Right renal pelvis (tissue), 4 donors: ENCODE measurements around the gene EHMT1. TPM values are rescaled to one million over a fixed set of nuclear protein-coding genes. Genes with fewer than 3 reads are reported as not detected.

Experiments used
- DNase-seq, 4 donors: peaks; one replicate each; pipeline ENCODE4 v3.0.0-alpha.2; 2013; ENCODE audit warnings: low read depth in 4 of 4, low spot score in 3 of 4, missing footprints in 1 of 4
- polyA plus RNA-seq, 4 donors: library from polyadenylated mRNA; unstranded; fragments of 120-200 nt; gene quantifications; one replicate each; pipeline ENCODE4 v1.2.1, GENCODE V29; 2013; ENCODE audit not compliant: insufficient read length in 4 of 4

The EHMT1 gene
- polyA plus RNA-seq, 4 donors: 62.6 to 73.2 (median 71.3) TPM

DNA sequence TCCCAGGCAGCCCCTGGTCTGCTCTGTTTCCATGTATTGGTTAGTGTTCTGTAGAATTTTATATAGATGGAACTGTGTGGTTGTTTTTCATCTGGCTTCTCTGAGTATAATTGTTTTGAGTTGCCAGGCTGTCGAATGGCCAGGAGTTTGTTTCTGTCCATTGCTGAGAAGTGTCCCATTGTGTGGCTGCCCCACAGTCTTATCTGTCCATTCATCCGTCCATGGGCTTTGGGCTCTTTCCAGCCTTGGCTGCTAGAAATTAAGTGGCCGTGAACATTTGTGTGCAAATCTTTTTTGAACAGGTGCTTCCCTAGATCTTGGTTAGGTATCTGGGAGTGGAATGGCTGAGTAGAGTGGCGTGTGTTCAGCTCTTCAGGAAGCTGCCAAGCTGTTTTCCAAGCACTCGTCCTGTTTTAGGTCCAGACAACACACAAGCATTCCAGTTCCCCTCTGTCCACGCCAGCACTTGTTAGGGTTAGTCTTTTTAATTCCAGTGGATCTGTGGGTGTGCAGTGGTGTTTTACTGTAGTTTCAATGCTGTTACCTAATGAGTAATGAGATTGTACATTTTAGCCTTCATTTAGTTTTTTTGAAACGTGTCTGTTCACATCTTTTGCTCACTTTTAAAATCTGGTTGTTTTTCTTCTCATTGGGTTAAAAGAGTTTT is 136.6 kb downstream of the EHMT1 start:
- DNase-seq: no peak

DNA sequence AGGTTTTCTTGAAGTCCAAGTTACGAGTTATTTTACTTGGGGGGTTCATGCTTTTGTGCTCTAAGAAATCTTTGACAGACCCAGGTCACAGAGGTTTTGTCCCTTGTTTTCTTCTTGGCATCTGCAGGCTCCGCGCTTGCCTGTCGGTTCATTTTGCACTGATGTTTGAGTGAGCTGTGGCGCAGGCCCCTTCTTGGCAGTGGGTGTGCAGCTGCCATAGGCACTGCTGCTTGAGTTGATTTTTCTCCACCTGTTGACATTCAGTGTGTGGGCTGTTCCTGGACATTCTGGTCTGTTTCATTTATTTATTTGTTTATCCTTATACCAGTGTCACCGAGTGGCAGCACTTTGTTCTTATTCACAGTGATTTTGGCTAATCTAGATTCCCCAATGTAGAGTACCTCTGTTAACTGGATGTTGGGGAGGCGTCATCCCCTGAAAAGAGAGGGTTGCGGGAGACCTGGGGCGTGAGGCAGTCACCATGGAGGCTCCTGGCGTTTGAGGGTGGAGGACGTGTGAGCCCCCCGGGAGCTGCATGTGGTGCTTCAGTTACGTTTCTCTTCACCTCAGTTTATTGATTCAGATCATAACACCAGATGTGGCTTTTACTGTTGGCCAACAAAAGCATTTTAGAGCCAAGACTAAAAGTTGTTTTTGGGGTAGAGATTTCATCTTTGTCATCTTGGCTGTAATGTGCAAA is 137.4 kb downstream of the EHMT1 start:
- no peak for DNase-seq

DNA sequence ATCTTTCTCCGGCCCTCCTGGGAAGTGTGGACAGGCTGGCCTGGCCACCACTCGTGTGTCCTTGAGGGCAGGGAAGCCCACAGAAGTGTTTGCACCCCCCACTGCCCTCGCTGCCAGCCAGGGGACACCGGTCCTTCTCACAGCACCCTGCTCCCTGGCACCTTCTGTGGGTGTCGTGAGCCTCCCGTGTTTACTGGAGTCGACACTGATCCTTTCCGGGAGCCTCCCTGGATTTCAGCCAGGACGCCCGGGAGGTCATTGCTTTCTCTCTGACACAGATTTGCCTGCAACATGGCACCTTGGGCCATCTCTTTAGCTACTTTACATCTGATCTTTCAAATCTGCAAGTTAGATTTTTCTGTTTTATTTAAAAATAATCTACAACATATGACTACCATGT is 138.3 kb downstream of the EHMT1 start:
- DNase-seq: no peak

DNA sequence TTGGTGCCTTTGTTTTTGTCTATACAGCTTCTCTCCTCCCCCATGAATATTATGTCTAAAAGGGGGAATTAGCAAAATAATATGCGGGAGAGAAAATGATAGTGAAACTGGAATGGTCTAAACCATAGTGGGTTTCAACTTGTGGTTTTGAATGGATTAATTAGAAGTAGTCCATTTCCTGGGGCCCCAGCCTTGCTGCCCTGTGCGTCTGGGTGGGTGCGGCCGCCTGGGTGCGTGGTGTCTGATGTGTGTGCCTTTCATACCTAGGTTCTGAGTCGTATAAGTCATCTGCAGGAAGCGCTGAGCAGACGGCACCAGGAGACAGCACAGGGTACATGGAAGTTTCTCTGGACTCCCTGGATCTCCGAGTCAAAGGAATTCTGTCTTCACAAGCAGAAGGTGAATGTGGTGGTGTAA is 138.8 kb downstream of the EHMT1 start:
- no peak for DNase-seq

DNA sequence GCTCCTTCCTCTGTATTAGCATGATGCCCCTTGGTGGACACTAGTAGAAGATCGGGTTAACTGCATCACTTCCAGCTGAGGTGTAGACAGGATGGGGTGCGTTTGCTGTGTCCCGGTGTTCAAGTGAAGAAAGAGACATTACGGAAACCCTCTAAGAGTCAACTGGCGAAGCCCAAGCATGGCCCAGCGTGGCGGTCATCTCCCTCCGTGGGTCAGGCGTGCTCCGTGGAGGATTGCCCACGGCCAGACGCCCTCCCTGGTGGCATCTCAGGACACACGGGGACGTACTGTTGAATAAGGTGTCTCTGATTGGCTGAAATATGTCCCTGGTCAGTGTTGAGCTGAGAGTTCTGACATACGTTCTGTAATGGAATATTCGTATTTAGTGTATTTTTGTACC is 139.3 kb downstream of the EHMT1 start:
- no peak for DNase-seq

DNA sequence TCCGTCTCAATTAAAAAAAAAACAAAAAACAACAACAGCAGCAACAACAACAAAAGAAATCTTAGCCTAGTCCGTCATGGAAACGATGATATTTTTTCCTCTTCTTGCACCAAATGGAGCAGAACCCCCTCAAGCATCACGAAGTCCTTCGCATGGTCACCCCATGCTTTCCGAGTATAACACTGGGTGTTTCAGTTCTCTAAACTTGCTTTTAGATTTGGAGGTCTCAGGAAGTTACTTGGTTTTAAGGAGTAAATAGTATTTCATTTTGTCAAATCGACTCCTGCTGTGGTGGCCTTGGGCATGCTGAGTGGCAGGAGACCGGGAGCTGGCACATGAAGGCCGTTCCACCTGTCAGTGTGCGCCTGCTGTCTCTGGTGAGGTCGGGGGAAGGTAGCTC is 140.3 kb downstream of the EHMT1 start:
- no peak for DNase-seq

DNA sequence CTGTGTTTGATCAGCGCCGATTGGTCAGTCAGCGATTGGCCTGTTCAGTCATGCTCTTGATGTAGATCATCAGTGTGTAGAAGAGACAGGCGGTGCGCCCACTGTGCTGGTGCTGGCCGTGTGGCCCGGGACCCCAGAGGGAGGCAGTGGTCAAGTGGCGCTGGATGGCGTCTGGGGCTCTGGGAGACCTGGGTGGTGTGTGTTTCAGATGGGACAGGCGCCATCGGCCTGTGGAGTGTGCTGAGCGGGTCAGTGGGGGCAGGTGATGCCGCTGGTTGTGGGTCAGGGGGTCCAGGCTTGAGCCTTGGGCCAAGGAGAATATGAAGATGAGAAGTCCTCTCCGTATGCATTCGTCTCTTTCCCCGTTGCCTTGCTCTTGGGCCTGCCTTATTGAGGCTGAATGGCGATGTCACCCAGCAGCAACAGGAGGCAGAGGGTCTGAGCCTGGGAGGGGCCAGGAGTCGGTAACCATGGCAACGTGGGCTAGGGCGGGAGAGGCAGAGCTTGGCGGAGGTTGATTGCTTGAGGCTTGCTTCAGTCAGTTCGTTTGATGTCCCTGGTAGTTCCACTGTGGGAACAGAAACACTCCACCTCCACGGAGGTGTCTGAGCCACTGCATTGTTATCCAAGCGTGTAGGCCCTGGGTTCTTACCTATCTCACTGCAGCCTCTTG is 141.0 kb downstream of the EHMT1 start:
- DNase-seq: no peak

DNA sequence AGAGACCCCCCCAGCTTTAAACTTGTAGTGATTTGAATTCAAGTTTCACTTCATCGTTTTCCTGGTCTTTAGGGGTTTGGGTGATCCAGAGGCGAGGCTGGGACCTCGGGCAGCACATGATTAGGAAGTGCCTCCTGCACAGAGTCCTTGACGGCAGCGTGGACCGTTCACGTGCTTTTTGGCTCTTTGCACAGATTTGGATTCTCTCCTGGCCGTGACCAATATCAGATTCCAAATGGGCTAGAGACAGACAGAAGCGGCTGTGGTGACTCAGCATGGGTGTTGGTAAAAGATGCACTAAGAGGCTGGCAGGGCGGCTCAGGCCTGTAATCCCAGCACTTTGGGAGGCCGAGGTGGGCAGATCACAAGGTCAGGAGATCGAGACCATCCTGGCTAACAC is 141.6 kb downstream of the EHMT1 start:
- DNase-seq: no peak

DNA sequence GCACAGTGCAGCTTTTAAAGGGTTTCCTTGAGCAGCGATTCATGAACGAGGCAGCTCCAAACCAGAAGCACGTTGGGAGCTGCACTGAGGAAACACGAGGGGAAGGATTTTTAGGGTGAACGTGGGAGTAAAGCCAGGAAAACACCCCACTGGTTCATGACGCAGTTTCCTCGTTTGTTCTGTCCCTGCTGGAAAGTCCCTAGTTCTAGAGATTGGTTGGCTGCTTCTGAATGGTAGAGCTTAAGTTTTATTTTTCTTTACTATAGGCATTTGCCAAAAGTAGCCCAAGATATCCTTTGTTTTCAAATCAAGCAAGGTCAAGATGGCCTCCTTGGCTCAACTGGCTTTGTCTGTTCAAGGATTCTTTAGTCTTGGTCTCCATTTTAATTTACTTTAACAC is 142.2 kb downstream of the EHMT1 start:
- no peak for DNase-seq

DNA sequence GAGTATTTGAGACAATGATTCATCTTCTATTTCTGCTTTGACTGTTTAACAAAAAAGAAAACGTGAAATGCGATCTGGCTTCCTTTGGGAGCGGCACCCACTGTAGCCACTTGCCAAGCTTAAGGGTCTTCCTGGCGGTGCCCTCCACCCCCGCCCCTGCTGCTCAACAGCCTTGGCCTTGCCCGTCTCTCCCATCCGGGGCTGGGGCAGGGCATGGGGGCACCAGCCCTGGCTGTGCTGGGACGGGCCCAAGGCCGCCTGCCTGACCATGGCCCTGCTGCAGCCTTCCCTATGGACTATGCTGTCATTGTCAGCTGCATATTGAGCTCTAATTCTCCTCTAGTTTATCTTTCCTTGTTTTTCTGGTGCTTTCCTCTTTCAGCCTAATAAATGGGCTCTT is 143.0 kb downstream of the EHMT1 start:
- DNase-seq: no peak

DNA sequence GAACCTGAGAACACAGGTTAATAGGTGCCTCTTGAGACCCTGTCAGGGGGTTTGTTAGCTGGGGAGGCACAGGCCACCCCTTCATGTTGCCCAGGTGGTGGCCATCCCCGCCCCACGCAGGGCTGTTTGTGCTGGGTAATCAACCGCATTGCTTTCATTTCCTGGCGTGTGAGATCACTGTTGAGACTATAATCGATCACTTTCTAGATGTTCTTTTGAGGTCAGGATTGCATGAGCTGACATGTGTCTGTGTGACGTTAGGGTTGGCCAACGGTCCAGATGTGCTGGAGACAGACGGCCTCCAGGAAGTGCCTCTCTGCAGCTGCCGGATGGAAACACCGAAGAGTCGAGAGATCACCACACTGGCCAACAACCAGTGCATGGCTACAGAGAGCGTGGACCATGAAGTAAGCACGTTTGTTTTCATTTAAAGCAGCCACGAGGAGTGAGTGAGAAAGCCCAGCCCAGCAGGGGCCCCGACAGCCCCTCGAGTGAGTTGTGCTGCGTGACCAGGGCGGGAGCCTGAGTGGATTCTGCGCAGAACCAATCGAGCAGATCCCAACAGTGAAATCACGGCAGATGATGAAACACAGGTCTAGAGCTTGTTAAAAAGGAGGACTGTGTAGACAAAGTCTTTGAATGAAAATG is 143.7 kb downstream of the EHMT1 start:
- DNase-seq: no peak

DNA sequence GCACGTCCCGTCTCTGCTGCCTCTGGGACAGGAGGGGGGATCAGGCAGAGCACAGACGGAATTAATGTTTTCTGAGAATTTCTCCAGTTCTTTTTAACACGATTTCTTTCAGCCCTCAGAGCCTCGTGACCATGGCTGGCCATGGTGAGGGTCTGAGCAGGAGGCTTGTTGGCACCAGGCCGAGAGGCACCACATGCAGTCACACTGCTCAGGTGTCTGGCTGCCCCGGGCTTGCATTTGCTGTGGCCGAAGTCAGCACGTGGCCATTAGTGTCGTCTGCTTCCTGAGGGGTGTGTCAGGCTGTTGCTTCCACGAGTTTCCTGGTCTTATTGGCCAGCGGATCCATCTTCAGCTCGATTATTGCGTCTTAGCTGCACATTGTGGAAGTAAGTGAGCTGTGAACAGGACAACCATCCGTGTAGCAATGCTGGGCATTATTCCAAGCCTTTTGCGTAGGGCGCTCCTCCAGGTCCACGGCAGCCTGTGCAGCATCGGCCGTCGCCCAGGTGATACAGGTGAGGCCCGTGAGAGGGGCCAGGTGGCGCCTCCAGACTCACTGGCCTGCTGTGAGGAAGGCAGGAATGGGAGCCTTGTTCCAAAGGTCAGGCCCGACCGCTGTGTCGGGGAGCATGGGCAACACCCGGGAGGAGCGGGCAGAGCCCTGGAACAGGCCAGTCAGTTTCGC is 144.6 kb downstream of the EHMT1 start:
- no peak for DNase-seq

DNA sequence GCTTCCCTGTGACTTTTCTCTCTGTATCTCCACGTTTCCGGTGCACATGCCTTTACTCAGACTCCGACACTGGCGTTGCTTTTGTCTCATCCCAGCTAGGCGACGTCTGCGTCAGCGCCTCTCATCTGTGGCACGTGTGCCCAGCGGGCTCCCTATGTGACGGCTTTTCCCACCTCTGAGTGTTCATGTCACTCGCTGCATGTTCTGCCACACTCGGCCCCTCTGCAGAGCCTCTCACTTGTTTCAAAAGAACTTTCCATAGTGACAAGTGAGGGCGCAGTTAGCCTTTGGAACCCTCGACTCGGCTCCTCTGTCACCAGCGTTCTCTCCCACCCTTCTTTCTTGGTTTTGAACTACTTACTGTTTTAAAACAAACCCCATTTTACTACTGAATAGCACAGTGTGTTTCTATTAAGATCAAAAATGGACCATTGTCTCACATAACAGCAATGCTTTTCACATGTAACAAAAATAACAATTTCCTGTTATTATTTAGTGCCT is 145.4 kb downstream of the EHMT1 start:
- DNase-seq: no peak

DNA sequence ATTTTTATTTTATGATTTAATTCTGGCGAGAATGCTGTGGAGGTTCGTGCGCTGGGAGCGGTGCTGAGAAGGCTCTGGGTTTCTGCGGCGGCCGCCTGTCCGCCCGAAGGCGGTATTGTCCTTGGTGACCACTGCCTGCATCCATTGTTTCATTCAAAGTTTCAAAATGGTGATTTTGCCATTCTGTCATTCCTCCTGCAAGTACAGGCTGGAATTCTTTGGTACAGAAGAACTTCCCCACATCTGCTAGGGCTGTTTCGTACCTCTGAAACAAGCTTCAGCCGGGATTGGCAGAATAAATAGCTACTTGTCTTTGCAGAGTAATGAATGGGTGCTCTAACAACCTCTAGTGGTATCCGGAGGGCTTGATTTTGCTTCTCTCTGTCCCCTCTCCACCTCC is 146.2 kb downstream of the EHMT1 start:
- no peak for DNase-seq

DNA sequence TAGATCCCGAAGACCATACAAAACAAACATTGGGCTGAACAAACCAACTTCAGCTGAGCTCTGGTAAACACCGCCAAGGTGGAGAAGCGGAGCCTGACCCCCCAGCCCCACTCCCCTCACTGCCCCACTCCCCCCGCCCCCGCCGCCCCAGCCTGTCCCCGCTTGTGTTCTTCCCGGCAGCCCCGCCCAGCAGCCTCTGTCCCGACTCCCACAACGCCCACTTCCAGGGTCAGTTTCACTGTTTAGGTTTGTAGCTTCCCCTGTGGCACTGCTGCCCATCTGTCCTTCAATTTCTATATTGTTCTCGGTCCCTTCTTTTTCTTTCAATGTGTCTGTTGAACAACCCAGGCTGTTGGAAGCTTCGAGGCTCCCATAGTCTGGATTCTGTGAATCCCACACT is 146.7 kb downstream of the EHMT1 start:
- DNase-seq: no peak

DNA sequence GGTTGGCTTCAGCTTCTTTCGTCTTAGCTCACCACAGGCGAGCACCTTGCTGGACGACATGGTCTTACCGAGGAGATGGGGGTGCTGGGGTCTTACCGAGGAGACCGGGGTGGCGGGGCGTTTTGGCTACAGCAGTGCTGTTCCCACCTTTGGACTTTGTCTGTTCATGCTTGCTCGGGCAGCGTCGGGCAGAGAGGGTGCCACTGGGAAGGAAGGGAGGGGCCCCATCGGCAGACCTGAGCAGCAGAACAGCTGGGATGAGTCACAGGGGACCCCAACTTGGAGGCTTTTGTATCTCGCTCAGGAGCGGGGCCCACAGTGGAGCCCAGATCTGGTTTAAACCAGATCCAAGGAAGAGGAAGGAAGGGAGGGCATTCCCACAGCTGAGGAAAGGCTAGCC is 152.8 kb downstream of the EHMT1 start:
- DNase-seq: no peak

DNA sequence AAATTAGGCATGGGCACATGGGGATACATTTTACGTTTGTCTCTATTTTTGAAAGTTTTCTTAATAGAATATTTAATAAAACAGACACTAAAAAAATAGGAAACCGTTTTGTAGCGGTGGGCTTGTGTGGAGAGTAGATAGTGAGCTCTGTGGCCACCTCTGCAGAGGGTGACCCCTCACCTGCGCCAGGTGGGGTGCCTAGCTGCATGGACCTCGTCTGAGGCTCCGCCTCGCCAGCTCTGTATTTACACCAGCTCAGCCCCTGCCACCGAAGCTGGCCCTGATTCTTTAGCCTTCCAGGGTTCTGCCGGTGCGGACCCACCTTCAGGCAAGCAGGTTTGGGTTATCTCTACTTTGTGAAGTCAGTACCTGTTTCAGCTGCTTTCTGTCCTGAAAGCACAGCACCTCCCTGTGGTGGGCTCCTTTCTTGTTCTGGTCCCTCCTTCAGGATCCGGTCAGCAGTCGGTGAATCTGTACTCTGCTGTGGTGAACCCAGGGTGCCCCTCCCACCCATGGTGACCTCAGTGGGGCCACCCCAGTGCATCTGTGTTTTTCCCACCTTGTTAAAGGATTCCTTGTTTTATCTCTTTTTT is 153.6 kb downstream of the EHMT1 start:
- DNase-seq: no peak

DNA sequence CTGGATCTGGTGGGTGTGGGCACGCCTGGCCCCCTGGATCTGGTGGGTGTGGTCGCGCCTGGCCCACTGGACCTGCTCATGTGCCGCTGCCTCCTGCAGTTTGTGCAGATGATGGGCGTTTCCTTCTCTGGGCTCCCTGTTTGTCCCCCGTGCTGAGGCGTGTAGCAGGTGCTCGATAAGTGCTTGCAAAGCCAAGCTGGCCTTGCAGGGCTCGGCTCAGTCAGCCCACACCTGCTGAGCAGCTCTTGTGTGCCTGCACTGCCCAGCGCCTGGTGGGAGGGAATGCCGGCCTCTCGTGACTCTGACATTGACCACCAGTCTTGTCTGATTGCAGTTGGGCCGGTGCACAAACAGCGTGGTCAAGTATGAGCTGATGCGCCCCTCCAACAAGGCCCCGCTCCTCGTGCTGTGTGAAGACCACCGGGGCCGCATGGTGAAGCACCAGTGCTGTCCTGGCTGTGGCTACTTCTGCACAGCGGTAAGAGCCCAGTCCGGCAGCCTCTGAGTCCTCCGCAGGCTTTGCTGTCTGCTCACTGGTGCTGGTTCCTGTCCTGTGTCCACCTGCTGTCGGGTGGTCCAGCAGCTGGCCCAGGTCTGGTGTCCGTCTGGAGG is 156.1 kb downstream of the EHMT1 start:
- DNase-seq: no peak

DNA sequence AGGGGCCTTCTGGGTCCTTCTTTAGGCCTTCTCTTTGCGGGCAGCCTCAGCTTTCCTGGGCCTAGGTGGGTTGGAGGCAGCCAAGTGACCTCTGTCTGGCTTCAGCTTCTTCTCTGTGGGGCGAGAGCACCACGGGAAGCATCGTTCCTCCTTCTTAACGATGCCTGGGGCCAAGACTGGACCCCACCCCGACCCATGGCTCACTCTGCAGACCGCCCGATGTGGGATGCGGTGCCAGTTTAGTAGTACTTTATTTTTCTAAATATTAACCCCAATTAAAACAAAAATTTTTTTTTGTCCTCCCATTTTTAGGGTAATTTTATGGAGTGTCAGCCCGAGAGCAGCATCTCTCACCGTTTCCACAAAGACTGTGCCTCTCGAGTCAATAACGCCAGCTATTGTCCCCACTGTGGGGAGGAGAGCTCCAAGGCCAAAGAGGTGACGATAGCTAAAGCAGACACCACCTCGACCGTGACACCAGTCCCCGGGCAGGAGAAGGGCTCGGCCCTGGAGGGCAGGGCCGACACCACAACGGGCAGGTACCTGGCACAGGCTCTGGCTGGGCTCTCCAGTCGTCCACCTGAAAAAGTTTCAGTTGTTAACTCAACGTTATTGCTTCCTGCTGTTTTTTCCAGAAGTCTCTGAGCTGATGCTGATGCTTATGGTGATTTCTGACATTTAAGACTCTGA is 157.6 kb downstream of the EHMT1 start:
- DNase-seq: no peak
